NCI-H2029 (cell line): ENCODE measurements around the gene AKR7A2.
"Not testable (repeated sequence)": the region's sequence is repeated elsewhere in the genome, so short reads cannot be mapped to it uniquely, and the experiment has no call there.

Experiments
- DNase-seq: peaks from one replicate; lab custom pipeline; 2025; lab: John Stamatoyannopoulos, UW

Gene AKR7A2

DNA sequence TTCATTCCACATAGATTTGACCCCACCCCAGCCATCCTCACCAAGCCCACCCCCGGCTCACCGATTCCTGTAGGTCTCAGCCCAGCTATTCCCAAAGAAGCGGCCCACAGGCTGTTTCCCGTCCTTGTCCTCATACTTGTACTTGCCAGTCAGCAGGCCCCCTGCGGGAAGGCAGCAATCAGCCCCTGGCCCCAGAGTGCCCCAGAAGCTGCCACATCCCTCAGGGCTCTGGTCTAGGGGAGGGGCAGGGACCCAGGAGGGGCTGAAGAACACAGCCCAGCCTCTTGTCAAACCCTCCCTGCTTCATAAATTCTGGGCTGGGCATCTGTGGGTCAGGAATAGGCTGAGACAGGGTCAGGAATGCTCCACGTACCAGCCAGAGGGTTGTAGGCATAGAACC is 5.0 kb downstream of the AKR7A2 start:
- DNase-seq = no peak

DNA sequence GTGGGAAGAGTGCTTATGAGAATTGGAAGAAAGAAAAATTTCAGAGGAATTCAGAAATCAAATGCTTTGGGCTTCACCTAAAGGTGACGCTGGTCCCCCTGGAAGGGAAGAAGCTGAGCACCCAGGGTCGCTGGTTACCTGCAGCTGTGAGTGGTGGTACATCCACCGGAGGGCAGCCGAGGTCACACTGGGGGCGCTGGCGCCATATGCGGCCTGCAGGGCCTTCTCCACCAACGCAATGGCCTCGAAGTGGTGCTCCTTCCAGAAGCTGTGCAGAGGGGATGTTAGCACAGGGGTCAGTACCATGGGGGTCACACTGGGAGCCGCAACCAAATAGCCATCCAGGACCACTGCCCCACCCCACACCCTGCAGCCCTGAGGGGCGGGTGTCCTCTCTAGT is 6.1 kb downstream of the AKR7A2 start:
- DNase-seq = no peak

DNA sequence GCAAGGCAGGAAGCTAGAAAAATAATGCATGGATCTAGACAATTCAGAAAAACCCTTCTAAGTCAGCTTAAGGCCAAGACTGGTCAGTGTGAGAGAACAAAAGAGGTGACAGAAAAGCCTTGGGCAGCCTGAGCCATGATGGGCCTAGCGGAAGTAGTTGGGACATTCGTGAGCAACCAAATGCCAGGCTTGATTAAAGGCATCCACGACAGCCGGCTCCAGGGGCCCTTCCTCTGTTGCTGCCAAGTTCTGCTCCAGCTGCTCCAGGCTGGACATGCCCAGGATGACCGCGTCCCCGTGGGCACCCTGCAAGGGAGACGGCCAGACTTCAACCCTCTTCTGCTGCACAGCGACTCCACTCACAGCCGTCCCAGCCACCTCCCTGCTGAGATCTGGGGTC is 7.9 kb downstream of the AKR7A2 start:
- DNase-seq = not testable (repeated sequence)

DNA sequence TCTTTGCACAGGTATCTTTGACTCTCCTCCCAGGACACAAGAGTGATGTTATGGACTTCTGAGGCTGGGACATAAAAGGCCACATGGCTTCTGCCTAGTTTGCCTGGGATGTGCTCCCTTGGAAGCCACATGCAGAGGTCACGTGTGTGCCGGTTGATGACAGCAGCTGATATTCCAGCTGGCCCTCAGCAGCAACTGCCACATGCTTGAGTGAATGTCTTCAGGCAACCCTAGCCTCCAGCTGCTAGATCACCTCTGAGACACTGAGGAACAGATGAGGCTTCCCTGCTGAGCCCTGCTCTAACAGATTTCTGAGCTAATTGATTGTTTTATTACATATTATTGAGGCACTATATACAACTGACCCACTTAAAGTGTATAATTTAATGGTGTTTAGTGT is 11.7 kb downstream of the AKR7A2 start:
- DNase-seq = no peak

DNA sequence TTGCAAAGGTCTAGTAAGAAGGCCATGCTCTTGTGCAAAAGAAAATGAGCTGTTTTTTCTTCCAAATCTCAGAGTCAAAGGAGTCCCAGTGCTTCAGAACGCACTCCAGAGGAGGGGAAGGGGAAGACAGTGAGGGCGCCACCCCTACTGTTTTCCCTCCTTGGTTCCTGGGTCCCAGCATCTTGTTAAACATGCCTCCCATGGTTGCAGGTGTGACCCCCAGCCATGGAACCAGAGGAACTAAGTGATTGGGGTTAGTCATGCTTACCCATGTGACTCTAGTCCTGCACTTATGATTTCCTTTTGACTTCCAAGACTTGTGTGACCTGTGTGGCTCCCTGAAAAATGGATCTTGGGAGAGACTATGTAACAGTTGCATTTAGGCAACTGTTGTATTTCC is 17.3 kb downstream of the AKR7A2 start:
- no peak for DNase-seq

DNA sequence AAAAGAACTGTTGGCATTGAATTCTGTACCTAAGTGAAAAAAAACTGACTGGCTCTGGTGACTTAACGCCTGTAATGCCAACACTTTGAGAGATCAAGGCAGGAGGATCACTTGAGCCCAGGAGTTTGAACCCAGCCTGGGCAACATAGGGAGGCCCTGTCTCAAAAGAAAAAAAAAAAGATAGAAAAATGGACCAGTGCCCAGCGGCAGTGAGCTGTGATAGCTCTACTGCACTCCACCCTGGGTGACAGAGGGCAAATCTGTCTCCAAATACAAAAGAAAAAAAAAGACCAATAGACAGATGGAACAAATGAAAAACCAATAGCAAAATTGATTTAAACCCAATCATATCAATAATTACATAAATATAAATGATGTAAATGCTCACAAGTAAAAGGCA is 22.7 kb downstream of the AKR7A2 start:
- no peak for DNase-seq

DNA sequence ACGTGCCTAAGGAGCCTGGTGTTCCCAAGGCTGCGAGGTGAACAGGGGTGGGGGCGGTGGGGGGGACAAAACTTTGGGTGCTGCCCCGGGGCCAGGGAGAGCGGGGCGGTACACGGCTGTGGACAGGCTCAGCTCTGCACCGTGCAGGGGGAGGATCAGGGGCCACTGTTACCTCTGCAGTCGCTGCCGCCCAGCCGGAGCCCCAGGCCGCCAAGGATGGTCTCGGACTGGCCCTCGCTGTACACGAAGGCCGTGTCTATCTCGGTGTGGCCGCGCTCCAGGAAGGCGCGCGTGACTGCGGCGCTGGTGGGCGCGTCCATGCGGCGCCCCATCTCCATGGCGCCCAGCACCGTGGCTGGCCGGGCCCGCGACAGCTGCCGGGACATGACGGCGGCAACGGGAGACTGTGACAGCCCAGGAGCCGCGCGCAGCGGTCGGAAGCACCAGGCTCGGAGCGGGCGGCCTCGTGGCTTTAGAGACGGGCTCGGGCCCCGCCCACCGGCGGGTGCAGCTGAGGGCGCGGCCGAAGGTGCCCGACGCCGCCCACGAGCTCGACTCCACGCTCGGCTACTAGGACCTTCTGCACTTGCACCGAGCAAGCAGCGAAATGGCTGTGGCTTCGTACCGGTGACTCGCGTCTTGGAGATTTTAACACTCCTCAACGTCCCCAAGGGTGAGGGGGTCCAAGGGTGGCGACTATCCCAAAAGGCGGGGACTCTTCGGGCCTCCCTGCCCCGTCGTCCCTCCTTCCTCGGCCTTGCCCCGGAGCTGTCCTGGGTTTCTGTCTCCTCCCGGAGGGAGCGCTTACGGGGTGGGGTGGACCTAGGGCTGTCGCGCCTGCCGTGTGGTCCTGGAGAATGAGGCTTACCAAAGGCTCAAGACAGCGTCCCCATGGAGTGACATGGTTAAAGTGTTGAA is 23.4 kb downstream of the AKR7A2 start, which contains the start of gene AKR7A3:
TSS of gene AKR7A3 (minus strand) at position 447 of the 918 bp plus-strand sequence. CDS start at position 386, 61 bp downstream.
- peak; percentile 59 for DNase-seq

DNA sequence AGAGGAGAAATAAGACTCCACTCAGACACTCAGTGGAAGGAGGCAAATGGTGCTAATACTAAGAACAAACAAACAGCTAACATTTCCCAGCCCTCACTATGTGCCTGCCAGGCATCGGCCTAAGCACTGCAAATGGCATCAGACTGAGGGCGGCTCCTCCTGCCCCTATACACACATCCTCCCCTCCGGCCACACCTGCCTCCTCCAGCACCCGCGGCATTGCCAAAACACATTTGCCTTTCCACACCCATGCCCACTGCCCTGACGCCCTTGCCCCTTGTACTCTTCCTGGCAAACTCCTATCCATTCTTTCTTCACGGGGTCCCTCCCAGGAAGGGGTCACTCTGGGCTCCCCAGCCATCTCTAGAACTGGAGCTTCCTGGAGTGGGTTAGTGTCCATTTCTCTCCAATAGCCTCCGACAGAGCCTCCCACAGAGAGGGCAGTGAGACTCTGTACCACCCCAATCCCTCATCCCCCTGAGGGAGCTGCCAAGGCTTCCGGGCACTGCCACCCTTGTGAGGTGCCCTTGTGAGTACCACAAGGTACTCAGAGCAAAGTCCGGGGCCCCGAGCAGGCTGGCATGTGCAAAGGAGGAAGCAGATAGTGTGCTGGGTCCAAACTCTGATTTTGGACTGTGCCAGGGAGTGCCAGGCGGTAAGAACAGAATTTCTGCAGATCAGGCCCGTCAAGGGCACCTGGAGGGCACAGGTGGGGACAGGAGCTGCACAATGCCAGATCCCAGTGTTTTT is 24.3 kb downstream of the AKR7A2 start:
- DNase-seq = peak; percentile 40

DNA sequence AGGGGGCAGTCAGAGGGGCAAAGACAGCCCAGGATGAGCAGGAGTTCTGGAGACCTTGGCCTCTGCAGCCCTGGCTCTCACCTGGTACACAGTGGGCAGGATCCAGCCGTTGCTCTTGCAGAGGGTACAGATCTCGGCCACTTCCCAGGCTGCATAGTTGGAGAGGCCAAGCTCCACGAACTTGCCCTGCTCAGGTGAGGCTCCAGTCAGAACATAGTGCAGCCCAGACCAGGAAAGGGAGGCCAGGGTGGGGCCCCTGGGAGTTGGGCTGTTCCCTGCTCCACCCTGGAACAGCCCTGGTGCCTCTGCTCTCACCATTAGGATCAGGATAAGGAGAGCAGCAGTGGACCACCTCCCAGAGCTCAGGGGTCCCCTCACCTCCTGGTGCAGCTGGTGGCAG is 26.1 kb downstream of the AKR7A2 start:
- not testable (repeated sequence) for DNase-seq

DNA sequence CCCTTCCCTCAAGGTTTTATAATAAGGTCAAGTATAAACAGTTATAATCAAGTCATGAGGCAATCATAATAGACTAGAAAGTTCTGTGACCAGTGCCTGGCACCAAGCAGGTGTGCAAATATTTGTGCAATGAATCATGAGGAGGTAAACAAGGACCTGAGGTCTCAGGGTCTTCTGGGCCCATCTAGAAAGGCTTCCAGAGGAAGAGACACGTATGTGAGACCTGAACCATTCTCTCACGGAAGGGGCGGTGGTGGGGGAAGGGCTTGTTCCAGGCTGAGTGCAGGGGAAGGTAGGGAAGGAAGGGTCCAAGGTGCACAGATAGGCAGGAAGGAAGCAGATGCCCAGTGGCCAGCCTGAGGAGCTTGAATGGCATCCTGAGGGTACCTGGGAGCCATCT is 26.6 kb downstream of the AKR7A2 start:
- not testable (repeated sequence) for DNase-seq

DNA sequence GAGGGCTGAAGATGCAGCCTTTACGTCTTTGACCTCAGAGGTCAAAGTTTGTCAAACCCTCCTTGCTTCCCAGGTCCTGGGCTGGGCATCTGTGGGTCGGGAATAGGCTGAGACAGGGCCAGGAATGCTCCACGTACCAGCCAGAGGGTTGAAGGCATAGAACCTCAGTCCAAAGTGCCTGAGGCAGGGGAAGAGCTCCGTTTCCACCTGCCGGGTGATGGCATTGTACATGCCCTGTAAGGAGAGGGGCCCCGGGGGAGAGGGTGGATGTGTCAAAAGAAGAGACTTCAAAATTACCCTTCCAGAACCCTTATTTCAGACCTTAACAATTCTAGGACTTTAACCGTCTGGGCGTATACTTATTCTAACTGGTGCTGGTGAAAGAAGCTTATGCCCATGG is 27.1 kb downstream of the AKR7A2 start:
- DNase-seq = no peak

DNA sequence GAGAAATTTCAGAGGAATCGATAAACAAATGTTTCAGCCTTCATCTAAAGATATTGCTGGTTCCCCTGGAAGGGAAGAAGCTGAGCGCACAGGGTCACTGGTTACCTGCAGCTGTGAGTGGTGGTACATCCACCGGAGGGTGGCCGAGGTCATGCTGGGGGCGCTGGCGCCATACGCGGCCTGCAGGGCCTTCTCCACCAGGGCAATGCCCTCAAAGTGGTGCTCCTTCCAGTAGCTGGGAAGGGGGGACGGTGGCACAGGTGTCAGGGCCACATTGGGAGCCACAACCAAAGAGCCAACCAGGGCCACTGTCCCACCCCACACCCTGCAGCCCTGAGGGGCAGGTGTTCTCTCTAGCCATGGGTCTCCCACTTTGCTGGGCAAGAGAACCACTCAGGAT is 28.1 kb downstream of the AKR7A2 start:
- no peak for DNase-seq

DNA sequence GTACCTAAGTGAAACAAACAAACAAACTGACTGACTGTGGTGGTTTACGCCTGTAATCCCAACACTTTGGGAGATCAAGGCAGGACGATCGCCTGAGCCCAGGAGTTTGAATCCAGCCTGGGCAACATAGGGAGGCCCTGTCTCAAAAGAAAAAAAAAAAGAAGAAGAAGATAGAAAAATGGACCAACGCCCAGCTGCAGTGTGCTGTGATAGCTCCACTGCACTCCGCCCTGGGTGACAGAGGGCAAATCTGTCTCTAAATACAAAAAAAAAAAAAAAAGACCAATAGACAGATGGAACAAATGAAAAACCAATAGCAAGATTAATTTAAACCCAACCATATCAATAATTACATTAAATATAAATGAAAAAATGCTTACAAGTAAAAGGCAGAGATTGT is 37.3 kb downstream of the AKR7A2 start:
- DNase-seq = no peak

DNA sequence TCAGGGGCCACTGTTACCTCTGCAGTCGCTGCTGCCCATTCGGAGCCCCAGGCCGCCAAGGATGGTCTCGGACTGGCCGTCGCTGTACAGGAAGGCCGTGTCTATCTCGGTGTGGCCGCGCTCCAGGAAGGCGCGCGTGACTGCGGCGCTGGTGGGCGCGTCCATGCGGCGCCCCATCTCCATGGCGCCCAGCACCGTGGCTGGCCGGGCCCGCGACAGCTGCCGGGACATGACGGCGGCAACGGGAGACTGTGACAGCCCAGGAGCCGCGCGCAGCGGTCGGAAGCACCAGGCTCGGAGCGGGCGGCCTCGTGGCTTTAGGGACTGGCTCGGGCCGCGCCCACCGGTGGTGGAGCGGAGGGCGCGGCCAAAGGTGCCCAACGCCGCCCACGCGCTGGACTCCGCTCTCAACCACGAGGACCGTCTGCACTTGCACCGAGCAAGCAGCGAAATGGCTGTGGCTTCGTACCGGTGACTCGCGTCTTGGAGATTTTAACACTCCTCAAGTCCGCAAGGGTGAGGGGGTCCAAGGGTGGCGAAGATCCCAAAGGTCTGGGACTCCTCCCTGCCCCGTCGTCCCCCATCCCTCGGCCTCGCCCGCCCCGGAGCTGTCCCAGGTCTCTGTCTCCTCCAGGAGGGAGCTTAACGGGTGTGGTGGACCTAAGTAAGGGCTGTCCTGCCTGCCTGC is 38.0 kb downstream of the AKR7A2 start:
- DNase-seq = not testable (repeated sequence)

DNA sequence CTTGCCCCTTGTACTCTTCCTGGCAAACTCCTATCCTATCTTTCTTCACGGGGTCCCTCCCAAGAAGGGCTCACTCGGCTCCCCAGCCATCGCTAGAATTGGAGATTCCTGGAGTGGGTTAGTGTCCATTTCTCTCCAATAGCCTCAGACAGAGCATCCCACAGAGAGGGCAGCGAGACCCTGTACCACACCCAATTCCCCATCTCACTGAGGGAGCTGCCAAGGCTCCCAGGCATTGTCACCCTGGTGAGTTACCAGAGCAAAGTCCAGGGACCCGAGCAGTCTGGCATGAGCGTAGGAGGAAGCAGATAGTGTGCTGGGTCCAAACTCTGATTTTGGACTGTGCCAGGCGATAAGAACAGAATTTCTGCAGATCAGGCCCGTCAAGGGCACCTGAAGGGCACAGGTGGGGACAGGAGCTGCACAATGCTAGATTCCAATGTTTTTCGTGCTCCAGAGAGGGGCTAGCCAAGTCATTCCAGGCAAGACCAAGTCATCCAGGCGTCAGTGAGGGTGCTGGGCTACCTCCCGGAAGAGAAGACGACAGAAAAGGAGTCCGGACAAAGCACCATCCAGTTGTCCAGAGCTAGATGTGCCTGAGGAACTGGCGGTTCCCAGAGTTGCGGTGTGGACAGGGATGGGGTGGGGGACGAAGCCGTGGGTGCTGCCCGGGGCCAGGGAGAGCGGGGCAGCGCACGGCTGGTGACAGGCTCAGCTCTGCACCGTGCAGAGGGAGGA is 38.7 kb downstream of the AKR7A2 start:
- DNase-seq = no peak

DNA sequence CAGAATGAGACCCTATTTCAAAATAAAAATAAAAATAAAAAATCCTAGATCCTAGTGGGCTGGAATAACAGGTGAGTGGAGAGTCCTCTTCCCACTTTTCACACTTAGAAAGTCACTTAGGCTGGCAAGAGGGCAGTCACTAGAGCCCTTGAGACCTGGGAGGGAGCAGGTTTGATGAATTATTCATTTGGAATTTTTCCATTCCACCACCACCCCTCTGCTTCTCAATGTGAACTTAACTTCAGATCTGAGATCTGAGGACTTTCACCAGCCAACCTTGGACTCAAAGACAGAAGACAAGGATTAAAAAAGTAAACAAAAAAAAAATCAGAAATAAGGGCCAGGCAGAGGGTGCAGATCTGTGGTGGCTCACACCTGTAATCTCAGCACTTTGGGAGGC is 39.9 kb downstream of the AKR7A2 start:
- no peak for DNase-seq

DNA sequence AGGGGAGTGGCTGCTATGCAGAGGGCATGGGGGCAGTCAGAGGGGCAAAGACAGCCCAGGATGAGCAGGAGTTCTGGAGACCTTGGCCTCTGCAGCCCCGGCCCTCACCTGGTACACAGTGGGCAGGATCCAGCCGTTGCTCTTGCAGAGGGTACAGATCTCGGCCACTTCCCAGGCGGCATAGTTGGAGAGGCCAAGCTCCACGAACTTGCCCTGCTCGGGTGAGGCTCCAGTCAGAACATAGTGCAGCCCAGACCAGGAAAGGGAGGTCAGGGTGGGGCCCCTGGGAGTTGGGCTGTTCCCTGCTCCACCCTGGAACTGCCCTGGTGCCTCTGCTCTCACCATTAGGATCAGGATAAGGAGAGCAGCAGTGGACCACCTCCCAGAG is 41.6 kb downstream of the AKR7A2 start:
- DNase-seq = not testable (repeated sequence)

DNA sequence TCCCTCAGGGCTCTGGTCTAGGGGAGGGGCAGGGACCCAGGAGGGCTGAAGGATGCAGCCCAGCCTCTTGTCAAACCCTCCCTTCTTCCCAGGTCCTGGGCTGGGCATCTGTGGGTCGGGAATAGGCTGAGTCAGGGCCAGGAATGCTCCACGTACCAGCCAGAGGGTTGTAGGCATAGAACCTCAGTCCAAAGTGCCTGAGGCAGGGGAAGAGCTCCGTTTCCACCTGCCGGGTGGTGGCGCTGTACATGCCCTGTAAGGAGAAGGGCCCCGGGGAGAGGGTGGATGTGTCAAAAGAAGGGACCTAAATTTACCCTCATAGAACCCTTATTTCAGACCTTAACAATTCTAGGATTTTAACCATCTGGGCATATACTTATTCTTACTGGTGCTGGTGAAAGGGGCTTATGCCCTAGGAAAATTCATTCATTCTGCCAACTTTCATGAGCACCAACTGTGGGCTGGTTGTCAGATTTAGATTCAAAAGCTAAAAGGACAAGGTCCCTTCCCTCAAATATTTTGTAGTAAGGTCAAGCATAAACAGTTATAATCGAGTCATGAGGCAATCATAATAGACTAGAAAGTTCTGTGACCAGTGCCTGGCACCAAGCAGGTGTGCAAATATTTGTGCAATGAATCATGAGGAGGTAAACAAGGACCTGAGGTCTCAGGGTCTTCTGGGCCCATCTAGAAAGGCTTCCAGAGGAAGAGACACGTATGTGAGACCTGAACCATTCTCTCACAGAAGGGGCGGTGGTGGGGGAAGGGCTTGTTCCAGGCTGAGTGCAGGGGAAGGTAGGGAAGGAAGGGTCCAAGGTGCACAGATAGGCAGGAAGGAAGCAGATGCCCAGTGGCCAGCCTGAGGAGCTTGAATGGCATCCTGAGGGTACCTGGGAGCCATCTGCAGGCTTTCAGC is 42.3 kb downstream of the AKR7A2 start:
- not testable (repeated sequence) for DNase-seq

DNA sequence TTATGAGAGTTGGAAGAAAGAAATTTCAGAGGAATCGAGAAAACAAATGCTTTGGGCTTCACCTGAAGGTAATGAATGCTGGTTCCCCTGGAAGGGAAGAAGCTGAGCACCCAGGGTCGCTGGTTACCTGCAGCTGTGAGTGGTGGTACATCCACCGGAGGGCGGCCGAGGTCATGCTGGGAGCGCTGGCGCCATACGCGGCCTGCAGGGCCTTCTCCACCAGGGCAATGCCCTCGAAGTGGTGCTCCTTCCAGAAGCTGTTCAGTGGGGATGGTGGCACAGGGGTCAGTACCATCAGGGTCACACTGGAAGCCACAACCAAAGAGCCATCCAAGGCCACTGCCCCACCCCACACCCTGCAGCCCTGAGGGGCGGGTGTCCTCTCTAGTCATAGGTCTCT is 43.5 kb downstream of the AKR7A2 start:
- no peak for DNase-seq

DNA sequence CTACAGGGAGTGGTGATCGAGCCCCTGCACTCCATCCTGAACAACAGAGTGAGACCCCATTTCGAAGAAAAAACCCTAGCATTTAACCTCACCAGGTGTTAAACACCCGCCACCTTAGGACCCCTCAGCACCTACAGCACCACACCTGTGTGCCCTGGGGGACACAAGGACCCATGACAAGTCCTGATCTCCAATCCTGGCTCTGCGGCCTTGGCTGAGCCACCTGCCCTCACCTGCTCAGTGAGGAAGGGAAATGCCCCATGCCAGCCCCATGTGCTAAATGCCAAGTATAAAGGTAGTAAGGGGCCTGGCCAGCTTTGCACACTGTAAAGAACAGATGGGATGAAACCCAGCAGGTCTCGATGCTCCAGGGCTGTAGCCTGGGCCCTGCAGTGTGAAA is 49.2 kb downstream of the AKR7A2 start:
- no peak for DNase-seq

DNA sequence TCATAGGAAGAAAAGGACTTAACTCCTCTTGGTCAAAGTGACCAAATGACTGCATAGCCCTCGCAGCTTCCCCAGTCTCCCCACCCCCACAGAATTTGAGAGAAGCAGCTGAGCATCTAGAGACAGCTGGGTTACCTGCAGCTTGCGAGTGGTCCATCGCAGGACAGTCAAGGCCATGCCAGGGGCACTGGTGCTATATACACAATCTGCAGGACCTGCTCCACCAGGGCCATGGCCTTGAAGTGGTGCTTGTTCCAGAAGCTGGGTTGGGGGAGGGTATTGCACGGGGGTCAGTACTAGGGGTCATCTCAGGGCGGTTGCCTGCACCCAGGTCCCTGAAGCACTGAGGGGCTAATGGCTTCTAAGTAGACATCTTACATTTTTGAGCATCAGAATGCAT is 49.9 kb downstream of the AKR7A2 start:
- DNase-seq = no peak
